ENCODE measurements around the gene FAM168A. TPM values are rescaled to one million over a fixed set of nuclear protein-coding genes. Genes with fewer than 3 reads are reported as not detected.

Gene FAM168A
- total and polyA plus RNA-seq, 2 of the 8 experiments (the other 6 are each of a cell fraction or from before 2014, with no cell fraction given): 17.1 to 21.6 TPM

DNA sequence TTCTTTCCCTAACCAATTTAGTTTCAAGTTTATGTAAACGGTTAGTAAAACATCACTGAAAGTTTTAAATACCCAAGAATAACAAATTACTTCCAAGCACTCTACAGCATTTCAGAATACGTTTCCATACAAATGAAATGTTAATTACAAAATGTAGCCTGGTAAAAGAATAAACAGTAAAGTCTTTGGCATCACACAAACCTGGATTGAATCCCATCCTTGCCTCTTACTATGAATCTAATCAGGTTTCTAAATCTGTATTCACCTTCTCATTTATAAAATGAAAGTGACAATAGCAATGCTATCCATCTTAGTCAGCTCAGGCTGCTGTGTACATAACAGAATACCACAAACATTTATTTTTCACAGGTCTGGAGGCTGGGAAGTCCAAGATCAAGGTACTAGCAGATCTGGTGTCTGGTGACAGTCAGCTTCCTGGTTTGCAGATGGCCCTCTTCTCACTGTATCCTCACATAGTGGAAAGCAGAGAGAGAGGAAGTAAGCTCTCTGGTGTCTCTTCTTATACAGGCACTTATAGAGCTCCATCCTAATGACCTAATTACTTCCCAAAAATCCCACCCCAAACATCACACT, 19.2 kb downstream of the FAM168A start:
- H3K4ac ChIP-seq (replicated peaks; ENCODE audit: insufficient read length, low read depth, low read length): no peak overlapping the region
- no peak overlapping the region for H2BK15ac ChIP-seq (ENCODE audit: low read length)
- H3K56ac ChIP-seq (replicated peaks; ENCODE audit: insufficient read length, low read depth, low read length): no peak overlapping the region
- DNase-seq (ENCODE audit: low read depth in 1 of 2, low spot score in 2 of 2) (no peak), FAIRE-seq (no peak)
- H3K9me3 ChIP-seq (ENCODE audit: insufficient read depth in 2 of 2, low read depth in 1 of 2, low read length in 1 of 2): no peaks in the 10 kb centered on the region
- H4K8ac ChIP-seq (ENCODE audit: extremely low read depth, insufficient read depth, low read length): no peak overlapping the region
- H2BK20ac ChIP-seq (ENCODE audit: low read length): no peak overlapping the region
- H3K18ac ChIP-seq (ENCODE audit: extremely low read depth, low read length): no peak overlapping the region
- no peak overlapping the region for H3K4me2 ChIP-seq (ENCODE audit: insufficient read depth in 1 of 2, low read depth in 2 of 2, low read length in 2 of 2)
- no peaks in the 10 kb centered on the region for H3K27me3 ChIP-seq (replicated peaks in 1 of 4; ENCODE audit: control insufficient read depth in 3 of 4, extremely low read depth in 1 of 4, insufficient read depth in 3 of 4, low read length in 3 of 4)
- H4K91ac ChIP-seq (replicated peaks; ENCODE audit: insufficient read length, low read length): no peak overlapping the region
- no peak overlapping the region for H2AK5ac ChIP-seq (ENCODE audit: low read depth, low read length)
- ChIA-PET POLR2A (ENCODE audit: partially characterized antibody) (no interaction called here), CTCF (ENCODE audit: partially characterized antibody) (interaction anchor here (1.1 to 1.7 kb wide), 5 partner anchors 10 to 100 kb away, joined by 3 to 4 read pairs (median 3); no protein-coding TSS in a partner anchor)
- no peak overlapping the region for H3K9ac ChIP-seq (replicated peaks in 1 of 4; ENCODE audit: extremely low read depth in 1 of 4, low read depth in 3 of 4, low read length in 3 of 4)
- H4K5ac ChIP-seq (ENCODE audit: insufficient read length, low read depth, low read length): no peak overlapping the region
- no peak for TF ChIP-seq TEAD4 (IDR thresholded peaks at IDR 0.05; ENCODE audit: low read depth, low read length)
- TF ChIP-seq, protein P1, sequence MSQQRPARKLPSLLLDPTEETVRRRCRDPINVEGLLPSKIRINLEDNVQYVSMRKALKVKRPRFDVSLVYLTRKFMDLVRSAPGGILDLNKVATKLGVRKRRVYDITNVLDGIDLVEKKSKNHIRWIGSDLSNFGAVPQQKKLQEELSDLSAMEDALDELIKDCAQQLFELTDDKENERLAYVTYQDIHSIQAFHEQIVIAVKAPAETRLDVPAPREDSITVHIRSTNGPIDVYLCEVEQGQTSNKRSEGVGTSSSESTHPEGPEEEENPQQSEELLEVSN (IDR thresholded peaks at IDR 0.05): no peak
- no peak for TF ChIP-seq EP300 (IDR thresholded peaks at IDR 0.05; ENCODE audit: borderline replicate concordance in 1 of 2, low read depth in 2 of 2, low read length in 2 of 2)
- no peak for TF ChIP-seq EZH2 (IDR thresholded peaks at IDR 0.05; ENCODE audit: low read depth, low read length, severe bottlenecking)
- TF ChIP-seq SP1 (IDR thresholded peaks at IDR 0.05; ENCODE audit: low read depth, low read length): no peak
- no peak for TF ChIP-seq NANOG (IDR thresholded peaks at IDR 0.05; ENCODE audit: insufficient read depth, low read depth, low read length, poor library complexity, severe bottlenecking)
- TF ChIP-seq BCL11A (IDR thresholded peaks at IDR 0.05; ENCODE audit: low read depth in 2 of 2, low read length in 2 of 2): no peak
- TF ChIP-seq CREB1 (IDR thresholded peaks at IDR 0.05): no peak
- no peak for TF ChIP-seq POU5F1 (IDR thresholded peaks at IDR 0.05; ENCODE audit: low read depth, low read length)
- no peaks in the 10 kb centered on the region for H3K23me2 ChIP-seq (ENCODE audit: low read depth, low read length)
- H2BK12ac ChIP-seq (ENCODE audit: low read depth, low read length): no peak overlapping the region
- H3K23ac ChIP-seq (ENCODE audit: insufficient read length): no peak overlapping the region
- no peak overlapping the region for H3K14ac ChIP-seq (ENCODE audit: insufficient read length)
- no peak overlapping the region for H3K4me3 ChIP-seq (ENCODE audit: extremely low read depth in 1 of 4, insufficient read depth in 2 of 4, low read depth in 3 of 4, low read length in 4 of 4)
- no peak overlapping the region for H2BK5ac ChIP-seq (ENCODE audit: low read depth, low read length)
- peaks cover 0 to 5% (median 0%) of the 10 kb centered on the region in 4 experiments; a peak in 5 of 7 replicates for H3K4me1 ChIP-seq (replicated peaks in 1 of 4; ENCODE audit: control insufficient read depth in 3 of 4, insufficient read depth in 4 of 4, low read length in 3 of 4)
- no peaks in the 10 kb centered on the region for H3K36me3 ChIP-seq (ENCODE audit: control insufficient read depth in 2 of 4, insufficient read depth in 4 of 4, low read length in 3 of 4)
- no peak overlapping the region for H3K27ac ChIP-seq (ENCODE audit: low read depth, low read length)
- peaks cover 2% of the 10 kb centered on the region; the same call in 1 of the 2 replicates for H3K79me1 ChIP-seq (ENCODE audit: low read depth, low read length)
- H3K79me2 ChIP-seq (ENCODE audit: control insufficient read depth in 1 of 2, insufficient read depth in 2 of 2, low read length in 2 of 2): peaks cover 1 to 22% of the 10 kb centered on the region in 2 experiments; a peak in 3 of 4 replicates
- 77% methylated on average over 2 of the region's 2 CpGs; no CpG with 5 or more reads in 1 of the 2 experiments for WGBS, 2 experiments (ENCODE audit: extremely low coverage in 1 of 2, insufficient coverage in 1 of 2, insufficient read length in 1 of 2, insufficient replicate concordance in 2 of 2, low coverage in 1 of 2, low lambda C conversion rate in 2 of 2, missing lambda C conversion rate in 1 of 2)
- H2AFZ ChIP-seq (ENCODE audit: low read length): no peak overlapping the region
- no peak overlapping the region for H2BK120ac ChIP-seq (replicated peaks; ENCODE audit: low read depth, low read length)
- peaks cover 1 to 5% of the 10 kb centered on the region in 2 experiments for H4K20me1 ChIP-seq (replicated peaks in 1 of 2; ENCODE audit: control insufficient read depth in 1 of 2, insufficient read depth in 2 of 2, low read length in 2 of 2)

Data from H1 (cell line).